ENCODE data around the gene SLC35E2B. TPM values are rescaled to one million over a fixed set of nuclear protein-coding genes. Genes with fewer than 3 reads are reported as not detected.
A peak's percentile ranks its signal among the peaks of the same experiment; 100 is the strongest.

Gene SLC35E2B
- total RNA-seq, 1 experiment from 2014 or later: 51.3 TPM

DNA sequence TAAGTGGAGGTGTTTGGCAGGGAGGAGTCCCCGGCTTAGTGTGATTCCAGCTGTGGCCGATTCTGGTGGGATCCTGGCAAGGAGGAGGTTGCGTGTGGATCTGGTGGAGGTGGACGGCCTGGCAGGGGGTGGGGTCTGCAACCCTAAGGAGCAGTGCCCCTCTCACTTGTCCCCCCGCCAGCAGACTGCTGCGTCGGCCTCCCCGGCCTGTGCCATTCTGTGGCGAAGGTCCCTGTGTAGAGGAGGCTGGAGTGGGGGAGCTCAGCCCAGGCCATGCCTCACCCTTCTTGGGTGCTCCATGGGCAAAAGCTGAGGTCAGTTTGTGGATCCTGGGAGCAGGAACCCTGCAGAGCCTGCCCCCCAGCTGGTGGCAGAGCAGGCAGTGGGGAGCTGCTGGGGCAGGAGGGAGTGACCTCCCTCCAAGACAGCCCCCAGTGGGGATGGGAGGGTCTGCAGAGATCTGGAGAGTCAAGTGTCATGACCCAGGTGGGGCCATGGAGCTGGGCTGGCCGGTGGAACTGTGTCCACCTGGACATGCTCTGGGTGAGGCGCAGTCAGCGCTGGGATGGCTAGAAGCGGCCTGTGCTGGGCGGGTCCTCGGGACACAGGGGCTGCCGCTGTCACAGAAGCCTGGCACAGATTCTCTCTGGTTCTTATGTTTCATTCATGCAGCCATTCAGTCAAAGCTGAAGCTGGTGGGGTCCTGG lies 72.0 kb downstream of the SLC35E2B start:
- ATAC-seq: no peak
- H3K4me1 Mint-ChIP-seq: peaks cover 2% of the 10 kb centered on the region; the same call in 1 of the 2 replicates
- H3K27ac Mint-ChIP-seq: peak overlapping the region; percentile 23; the same call in 1 of the 2 replicates

DNA sequence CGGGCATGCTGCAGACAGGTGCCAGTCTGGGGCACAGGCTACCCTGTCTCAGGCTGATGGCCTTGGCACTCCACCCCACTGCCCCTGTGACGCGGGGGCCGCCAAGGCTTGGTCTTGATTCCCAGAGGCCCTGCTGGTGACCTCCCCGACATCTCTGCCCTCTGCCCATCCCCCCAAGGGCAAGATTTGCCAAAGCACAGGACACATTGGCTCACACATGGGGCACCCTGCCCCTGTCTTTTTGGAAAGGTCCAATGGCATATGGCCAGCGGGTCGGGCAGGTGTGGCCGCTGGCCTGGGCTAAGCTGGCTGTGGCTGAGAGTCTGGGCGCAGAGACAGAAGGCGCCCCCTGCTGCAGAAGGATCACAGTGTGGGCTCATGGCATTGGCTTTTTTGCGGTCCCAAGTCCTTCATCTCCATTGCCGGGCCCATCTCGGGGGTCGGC lies 72.7 kb downstream of the SLC35E2B start:
- no peaks in the 10 kb centered on the region for H3K9me3 Mint-ChIP-seq
- peak; percentile 67 for DNase-seq (ENCODE audit: low spot score)
- no peak overlapping the region for H3K4me3 Mint-ChIP-seq
- CTCF ChIA-PET: interaction anchor here (0.5 to 4.4 kb wide), 9 partner anchors 9 to 81 kb away, joined by 3 to 30 read pairs (median 4); partner anchors contain the start of gene MMP23B
- H3K4me1 Mint-ChIP-seq: peaks cover 3% of the 10 kb centered on the region
- no peaks in the 10 kb centered on the region for H3K36me3 Mint-ChIP-seq
- TF ChIP-seq, protein P1, sequence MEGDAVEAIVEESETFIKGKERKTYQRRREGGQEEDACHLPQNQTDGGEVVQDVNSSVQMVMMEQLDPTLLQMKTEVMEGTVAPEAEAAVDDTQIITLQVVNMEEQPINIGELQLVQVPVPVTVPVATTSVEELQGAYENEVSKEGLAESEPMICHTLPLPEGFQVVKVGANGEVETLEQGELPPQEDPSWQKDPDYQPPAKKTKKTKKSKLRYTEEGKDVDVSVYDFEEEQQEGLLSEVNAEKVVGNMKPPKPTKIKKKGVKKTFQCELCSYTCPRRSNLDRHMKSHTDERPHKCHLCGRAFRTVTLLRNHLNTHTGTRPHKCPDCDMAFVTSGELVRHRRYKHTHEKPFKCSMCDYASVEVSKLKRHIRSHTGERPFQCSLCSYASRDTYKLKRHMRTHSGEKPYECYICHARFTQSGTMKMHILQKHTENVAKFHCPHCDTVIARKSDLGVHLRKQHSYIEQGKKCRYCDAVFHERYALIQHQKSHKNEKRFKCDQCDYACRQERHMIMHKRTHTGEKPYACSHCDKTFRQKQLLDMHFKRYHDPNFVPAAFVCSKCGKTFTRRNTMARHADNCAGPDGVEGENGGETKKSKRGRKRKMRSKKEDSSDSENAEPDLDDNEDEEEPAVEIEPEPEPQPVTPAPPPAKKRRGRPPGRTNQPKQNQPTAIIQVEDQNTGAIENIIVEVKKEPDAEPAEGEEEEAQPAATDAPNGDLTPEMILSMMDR (IDR thresholded peaks at IDR 0.05): peak; percentile 53
- no peak for TF ChIP-seq JUN (CRISPR knock-in tag; IDR thresholded peaks at IDR 0.05)
- TF ChIP-seq ZNF121 (CRISPR knock-in tag; IDR thresholded peaks at IDR 0.05): 0 out of 2 replicates have a peak, but pooled peaks have one; percentile 3
- no peaks in the 10 kb centered on the region for H3K27me3 Mint-ChIP-seq (ENCODE audit: low read depth)
- peak; percentile 25 for ATAC-seq
- peak overlapping the region; percentile 23; the same call in 1 of the 2 replicates for H3K27ac Mint-ChIP-seq
- POLR2A ChIA-PET: no interaction called here

More for the DNA sequence above, 72.0 kb downstream of the SLC35E2B start:
- ChIA-PET CTCF (interaction anchor here (0.7 to 4.4 kb wide), 6 partner anchors 9 to 69 kb away, joined by 3 to 30 read pairs (median 4); partner anchors contain the start of gene MMP23B), POLR2A (no interaction called here)
- H3K36me3 Mint-ChIP-seq: no peaks in the 10 kb centered on the region
- H3K27me3 Mint-ChIP-seq (ENCODE audit: low read depth): no peaks in the 10 kb centered on the region
- H3K4me3 Mint-ChIP-seq: no peak overlapping the region
- TF ChIP-seq ZNF121 (CRISPR knock-in tag; IDR thresholded peaks at IDR 0.05): 0 out of 2 replicates have a peak, but pooled peaks have one; percentile 0
- no peak for TF ChIP-seq NR3C1 (CRISPR knock-in tag; conservative IDR thresholded peaks at IDR 0.05; ENCODE audit: low read depth)
- no peak for DNase-seq (ENCODE audit: low spot score)
- H3K9me3 Mint-ChIP-seq: no peaks in the 10 kb centered on the region

GRCh38 chr1:1618396-1619068 lies 74.1 kb downstream of the SLC35E2B start:
- ChIA-PET CTCF (interaction anchor here (1.3 to 4.4 kb wide), 2 partner anchors 11 to 22 kb away, joined by 3 to 30 read pairs; no protein-coding TSS in a partner anchor), POLR2A (interaction anchor here (1.1 kb wide), 1 partner anchor 12 kb away, joined by 3 read pairs; no protein-coding TSS in a partner anchor)
- DNase-seq (ENCODE audit: low spot score): no peak
- H3K36me3 Mint-ChIP-seq: 0 out of 2 replicates have a peak, but pooled peaks cover 3% of the 10 kb centered on the region
- TF ChIP-seq, protein P2, sequence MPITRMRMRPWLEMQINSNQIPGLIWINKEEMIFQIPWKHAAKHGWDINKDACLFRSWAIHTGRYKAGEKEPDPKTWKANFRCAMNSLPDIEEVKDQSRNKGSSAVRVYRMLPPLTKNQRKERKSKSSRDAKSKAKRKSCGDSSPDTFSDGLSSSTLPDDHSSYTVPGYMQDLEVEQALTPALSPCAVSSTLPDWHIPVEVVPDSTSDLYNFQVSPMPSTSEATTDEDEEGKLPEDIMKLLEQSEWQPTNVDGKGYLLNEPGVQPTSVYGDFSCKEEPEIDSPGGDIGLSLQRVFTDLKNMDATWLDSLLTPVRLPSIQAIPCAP (CRISPR knock-in tag; IDR thresholded peaks at IDR 0.05): no peak
- TF ChIP-seq NR1H2 (CRISPR knock-in tag; IDR thresholded peaks at IDR 0.05): 0 out of 2 replicates have a peak, but pooled peaks have one; percentile 44
- H3K9me3 Mint-ChIP-seq: no peaks in the 10 kb centered on the region
- no peak overlapping the region for H3K27ac Mint-ChIP-seq
- no peak overlapping the region for H3K4me3 Mint-ChIP-seq
- peaks cover 17% of the 10 kb centered on the region for H3K4me1 Mint-ChIP-seq
- ATAC-seq: no peak
- no peaks in the 10 kb centered on the region for H3K27me3 Mint-ChIP-seq (ENCODE audit: low read depth)

GRCh38 chr1:1617925-1618324 lies 74.7 kb downstream of the SLC35E2B start:
- no peaks in the 10 kb centered on the region for H3K27me3 Mint-ChIP-seq (ENCODE audit: low read depth)

More at GRCh38 chr1:1617925-1618324, 74.7 kb downstream of the SLC35E2B start:
- no peak for DNase-seq (ENCODE audit: low spot score)
- ChIA-PET CTCF (interaction anchor here (4.4 kb wide), 1 partner anchor 11 kb away, joined by 30 read pairs; no protein-coding TSS in a partner anchor), POLR2A (no interaction called here)
- no peaks in the 10 kb centered on the region for H3K9me3 Mint-ChIP-seq
- H3K36me3 Mint-ChIP-seq: 0 out of 2 replicates have a peak, but pooled peaks cover 5% of the 10 kb centered on the region
- H3K4me1 Mint-ChIP-seq: peaks cover 18% of the 10 kb centered on the region
- H3K4me3 Mint-ChIP-seq: peak overlapping the region; percentile 74; the same call in 1 of the 2 replicates
- no peak overlapping the region for H3K27ac Mint-ChIP-seq
- no peak for ATAC-seq
- TF ChIP-seq ELF4 (CRISPR knock-in tag; IDR thresholded peaks at IDR 0.05; ENCODE audit: low read depth): no peak
- no peak for TF ChIP-seq SMAD4 (CRISPR knock-in tag; IDR thresholded peaks at IDR 0.05)
- TF ChIP-seq, protein P3, sequence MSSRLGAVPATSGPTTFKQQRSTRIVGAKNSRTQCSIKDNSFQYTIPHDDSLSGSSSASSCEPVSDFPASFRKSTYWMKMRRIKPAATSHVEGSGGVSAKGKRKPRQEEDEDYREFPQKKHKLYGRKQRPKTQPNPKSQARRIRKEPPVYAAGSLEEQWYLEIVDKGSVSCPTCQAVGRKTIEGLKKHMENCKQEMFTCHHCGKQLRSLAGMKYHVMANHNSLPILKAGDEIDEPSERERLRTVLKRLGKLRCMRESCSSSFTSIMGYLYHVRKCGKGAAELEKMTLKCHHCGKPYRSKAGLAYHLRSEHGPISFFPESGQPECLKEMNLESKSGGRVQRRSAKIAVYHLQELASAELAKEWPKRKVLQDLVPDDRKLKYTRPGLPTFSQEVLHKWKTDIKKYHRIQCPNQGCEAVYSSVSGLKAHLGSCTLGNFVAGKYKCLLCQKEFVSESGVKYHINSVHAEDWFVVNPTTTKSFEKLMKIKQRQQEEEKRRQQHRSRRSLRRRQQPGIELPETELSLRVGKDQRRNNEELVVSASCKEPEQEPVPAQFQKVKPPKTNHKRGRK (CRISPR knock-in tag; IDR thresholded peaks at IDR 0.05; ENCODE audit: borderline replicate concordance): no peak
